ENCODE data around the gene SHISA9.

DNA sequence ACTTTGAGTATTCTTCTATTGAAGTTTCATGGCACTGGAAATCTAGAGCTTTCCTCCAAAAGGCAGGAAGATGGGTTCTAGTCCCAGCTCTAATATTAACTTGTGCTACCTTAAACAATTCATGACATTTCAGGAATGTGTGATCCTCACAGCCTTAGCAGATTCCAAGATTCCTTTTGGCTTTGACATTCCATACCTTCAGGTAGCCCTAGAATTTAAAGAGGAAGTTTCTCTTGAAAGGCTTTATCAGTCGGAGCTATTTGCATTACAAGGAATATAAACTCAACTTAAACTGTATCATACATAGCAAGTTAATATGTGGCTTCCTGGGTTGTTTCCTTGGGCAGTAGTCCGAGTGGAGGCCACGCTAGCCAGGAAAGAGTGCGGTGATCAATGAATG lies 330.0 kb downstream of the SHISA9 start:
- no peak for TF ChIP-seq POLR2A (IDR thresholded peaks at IDR 0.05)
- TF ChIP-seq, protein P1, sequence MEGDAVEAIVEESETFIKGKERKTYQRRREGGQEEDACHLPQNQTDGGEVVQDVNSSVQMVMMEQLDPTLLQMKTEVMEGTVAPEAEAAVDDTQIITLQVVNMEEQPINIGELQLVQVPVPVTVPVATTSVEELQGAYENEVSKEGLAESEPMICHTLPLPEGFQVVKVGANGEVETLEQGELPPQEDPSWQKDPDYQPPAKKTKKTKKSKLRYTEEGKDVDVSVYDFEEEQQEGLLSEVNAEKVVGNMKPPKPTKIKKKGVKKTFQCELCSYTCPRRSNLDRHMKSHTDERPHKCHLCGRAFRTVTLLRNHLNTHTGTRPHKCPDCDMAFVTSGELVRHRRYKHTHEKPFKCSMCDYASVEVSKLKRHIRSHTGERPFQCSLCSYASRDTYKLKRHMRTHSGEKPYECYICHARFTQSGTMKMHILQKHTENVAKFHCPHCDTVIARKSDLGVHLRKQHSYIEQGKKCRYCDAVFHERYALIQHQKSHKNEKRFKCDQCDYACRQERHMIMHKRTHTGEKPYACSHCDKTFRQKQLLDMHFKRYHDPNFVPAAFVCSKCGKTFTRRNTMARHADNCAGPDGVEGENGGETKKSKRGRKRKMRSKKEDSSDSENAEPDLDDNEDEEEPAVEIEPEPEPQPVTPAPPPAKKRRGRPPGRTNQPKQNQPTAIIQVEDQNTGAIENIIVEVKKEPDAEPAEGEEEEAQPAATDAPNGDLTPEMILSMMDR (IDR thresholded peaks at IDR 0.05): no peak
- no peak for TF ChIP-seq POLR2AphosphoS5 (IDR thresholded peaks at IDR 0.05)
- no peak for TF ChIP-seq EP300 (IDR thresholded peaks at IDR 0.05)
